DMS79 treated with DMSO at 0.1 percent for 48 hours (cell line): ENCODE measurements around the gene DISP1.

Source experiments
- DNase-seq: peaks from one replicate; lab custom pipeline; 2025; lab: John Stamatoyannopoulos, UW

The DISP1 gene

GRCh38 chr1:222814536-222815439, at the start of gene DISP1:
Gene DISP1, plus strand, starts transcription at chr1:222815039. Its CDS starts 127,785 bp downstream, at chr1:222942824.
- peak; percentile 68 for DNase-seq

DNA sequence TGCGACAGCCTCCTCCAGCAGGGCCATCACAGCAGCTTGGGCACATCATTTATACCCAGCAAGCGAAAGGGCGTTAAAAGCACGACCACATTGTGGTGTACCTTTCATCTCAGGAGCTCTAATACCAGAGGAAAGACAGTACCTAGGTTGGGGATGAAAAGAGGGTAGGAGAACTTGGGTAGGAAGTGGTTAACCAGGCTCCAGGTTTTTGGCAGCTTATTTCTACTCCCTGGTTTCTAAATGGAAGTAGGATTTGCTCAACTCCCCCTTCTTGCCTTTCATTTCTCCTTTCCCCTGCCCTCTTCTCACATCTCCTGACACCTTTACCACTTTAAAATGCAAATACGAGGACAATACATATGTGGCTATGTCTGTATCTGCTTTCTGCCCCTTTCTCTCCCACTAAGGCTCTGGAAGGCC, 47.7 kb upstream of the DISP1 start:
- DNase-seq: no peak

DNA sequence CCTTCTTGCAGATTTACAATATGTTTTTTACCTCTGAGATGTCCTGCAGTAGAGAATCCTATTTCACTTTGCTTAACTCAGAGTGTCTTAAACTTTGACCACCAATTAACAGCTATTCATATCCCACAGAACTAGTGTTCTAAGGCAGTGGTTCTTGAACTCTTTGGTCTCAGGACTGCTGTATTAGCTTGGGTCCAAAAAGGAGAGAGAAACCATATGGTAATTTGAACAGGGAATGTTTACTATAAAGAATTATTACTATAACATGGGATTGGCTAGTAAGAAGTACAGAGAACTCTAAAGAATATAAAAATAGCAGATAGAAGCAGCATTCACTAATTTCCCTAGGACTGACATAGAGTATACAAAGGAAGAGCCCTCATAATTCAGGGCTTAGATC, 46.2 kb upstream of the DISP1 start:
- no peak for DNase-seq

- DNase-seq: no peak
Measured at GRCh38 chr1:222769181-222769580, 45.7 kb upstream of the DISP1 start.

DNA sequence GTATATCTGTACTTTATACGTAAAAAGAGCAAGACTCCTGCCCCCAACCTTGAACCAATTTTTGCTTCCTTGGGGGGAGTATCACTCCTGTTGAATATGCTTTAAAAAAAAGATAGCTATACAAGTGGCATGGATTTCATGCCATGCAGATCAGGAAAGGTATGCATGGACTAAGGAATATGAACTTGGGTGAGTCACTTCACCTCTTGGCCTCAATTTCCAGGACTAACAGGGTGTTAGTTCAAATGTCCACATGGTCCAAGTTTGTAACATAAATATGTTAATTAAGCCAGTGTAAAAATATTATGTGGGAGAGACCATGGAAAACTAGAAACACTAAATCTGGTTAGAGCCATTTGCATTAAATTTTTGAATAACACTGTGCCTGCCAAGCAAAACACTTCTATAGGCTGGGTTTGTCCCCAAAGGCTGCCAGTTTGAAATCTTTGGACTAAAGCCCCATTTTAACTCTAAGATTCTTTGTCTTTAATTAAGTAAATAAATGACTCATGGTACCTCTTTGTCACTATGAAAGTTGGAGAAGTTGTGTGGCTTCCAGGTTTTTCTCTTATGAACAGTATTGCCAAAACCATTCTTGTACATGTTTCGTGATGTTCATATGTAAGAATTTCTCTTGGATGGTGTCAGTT, 44.7 kb upstream of the DISP1 start:
- DNase-seq: no peak

DNA sequence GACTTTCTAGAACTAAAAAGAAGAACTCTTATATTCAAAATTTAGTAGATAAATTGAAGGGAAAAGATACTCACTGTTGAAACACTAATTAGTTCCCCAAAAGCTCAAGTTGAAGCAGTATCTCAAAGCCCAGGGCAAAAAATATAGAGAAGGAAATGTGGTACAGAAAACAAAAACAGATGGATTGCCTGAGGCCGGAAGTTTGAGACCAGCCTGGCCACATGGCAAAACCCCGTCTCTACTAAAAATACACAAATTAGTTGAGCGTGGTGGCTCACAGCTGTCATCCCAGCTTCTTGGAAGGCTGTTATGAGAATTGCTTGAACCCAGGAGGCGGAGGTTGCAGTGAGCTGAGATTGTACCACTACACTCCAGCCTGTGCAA, 41.9 kb upstream of the DISP1 start:
- DNase-seq: no peak

GRCh38 chr1:222777463-222777862, 37.4 kb upstream of the DISP1 start:
- no peak for DNase-seq

GRCh38 chr1:222777977-222778376, 36.9 kb upstream of the DISP1 start:
- DNase-seq: peak; percentile 4

DNA sequence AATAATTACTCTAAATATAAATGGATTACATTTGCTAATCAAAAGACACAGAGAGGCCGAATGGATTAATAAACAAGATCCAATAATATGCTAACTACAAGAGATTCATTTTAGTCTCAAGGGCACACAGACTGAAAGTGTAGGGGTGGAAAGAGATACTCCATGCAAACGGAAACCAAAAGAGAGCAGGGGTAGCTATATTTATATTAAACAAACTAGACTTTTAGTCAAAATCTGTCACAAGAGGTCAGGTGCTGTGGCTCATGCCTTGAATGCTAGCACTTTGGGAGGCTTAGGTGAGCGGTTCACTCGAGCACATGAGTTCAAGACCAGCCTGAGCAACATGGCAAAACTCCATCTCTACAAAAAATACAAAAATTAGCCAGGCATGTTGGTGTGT, 33.6 kb upstream of the DISP1 start:
- DNase-seq: no peak

- no peak for DNase-seq
Measured at GRCh38 chr1:222783051-222783450, 31.8 kb upstream of the DISP1 start.

GRCh38 chr1:222784371-222784770, 30.5 kb upstream of the DISP1 start:
- DNase-seq: no peak

GRCh38 chr1:222784916-222785315, 29.9 kb upstream of the DISP1 start:
- DNase-seq: peak; percentile 42

- DNase-seq: no peak
Measured at GRCh38 chr1:222785529-222785928, 29.3 kb upstream of the DISP1 start.

GRCh38 chr1:222786121-222786520, 28.7 kb upstream of the DISP1 start:
- DNase-seq: no peak

DNA sequence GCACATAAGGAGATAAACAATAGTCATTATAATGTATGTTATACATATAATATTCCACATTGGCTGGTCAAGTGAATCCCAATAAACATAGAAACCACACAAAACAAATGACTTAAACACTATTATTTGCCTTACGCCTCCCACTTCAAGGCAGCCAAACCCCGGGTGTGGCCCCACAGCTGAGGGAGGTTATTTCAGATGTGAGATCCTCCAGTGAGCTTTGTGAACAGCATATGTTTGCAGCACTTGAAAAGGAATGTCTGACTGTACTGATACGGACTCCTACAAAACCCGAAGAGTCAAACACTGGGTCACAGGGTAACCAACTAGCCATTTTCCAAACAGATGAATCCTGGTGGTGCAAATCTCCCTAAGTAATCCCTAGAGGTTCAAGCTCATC, 27.1 kb upstream of the DISP1 start:
- DNase-seq: no peak

- DNase-seq: no peak
Measured at GRCh38 chr1:222788402-222789156, 26.3 kb upstream of the DISP1 start.

DNA sequence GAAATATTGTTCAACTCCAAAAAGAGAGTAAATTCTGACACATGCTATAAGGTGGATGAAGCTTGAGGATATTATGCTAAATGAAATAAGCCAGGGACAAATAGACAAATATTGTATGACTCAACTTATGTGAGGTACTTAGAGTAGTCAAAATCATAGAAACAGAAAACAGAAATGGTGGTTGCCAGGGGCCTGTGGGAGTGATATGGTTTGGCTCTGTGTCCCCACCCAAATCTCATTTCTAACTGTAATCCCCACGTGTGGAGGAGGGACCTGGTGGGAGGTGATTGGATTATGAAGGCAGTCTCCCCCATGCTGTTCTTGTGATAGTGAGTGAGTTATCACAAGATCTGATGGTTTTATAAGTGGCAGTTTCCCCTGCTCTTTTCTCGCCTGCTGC, 24.7 kb upstream of the DISP1 start:
- no peak for DNase-seq

DNA sequence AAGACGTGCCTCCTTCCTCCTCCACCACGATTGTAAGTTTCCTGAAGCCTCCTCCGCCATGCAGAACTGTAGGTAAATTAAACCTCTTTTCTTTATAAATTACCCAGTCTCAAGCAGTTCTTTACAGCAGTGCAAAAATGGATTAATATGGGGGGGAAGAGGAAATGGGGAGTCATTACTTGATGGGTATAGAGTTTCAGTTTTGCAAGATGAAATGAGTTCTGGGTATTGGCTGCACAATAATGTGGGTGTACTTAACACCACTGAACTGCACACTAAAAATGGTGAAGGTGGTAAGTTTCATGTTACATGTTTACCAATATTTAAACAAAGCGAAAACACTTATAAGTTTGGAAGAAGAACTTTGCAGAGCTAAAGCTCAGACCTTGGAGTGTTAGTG, 24.3 kb upstream of the DISP1 start:
- DNase-seq: no peak

GRCh38 chr1:222791006-222791710, 23.7 kb upstream of the DISP1 start:
- no peak for DNase-seq

GRCh38 chr1:222792744-222793143, 22.1 kb upstream of the DISP1 start:
- peak; percentile 27 for DNase-seq

- no peak for DNase-seq
Measured at GRCh38 chr1:222794656-222795474, 20.0 kb upstream of the DISP1 start.
